ENCODE results near the gene WDR73. TPM values are rescaled to one million over a fixed set of nuclear protein-coding genes. Genes with fewer than 3 reads are reported as not detected.

Gene WDR73
- total RNA-seq, 1 experiment from 2014 or later = 29.5 TPM

DNA sequence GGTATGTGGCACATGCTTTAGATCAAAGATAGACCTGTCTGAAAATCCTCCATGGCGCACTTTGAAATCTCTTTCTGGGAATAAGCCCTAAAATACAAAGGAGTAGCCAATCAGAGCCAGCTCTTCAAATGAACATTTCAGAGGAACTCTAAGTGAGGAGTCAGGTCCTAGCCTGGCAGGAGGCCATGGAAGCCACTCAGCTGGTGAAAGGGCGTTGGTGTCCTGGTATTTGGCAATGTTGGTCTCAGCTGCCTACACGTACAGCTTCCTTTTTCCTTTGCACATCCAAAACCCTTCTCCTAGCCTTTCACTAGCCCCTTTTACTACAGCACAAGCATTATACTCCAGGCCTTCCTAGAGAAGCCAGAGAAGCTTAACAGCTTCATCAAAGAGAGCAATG is 5.5 kb downstream of the WDR73 start:
- H3K4me3 ChIP-seq = no peak overlapping the region
- no TSS peak for BruUV-seq (replicated peaks)
- no peak for TF ChIP-seq EZH2 (IDR thresholded peaks at IDR 0.05; ENCODE audit: low read depth)
- TF ChIP-seq, protein P1, sequence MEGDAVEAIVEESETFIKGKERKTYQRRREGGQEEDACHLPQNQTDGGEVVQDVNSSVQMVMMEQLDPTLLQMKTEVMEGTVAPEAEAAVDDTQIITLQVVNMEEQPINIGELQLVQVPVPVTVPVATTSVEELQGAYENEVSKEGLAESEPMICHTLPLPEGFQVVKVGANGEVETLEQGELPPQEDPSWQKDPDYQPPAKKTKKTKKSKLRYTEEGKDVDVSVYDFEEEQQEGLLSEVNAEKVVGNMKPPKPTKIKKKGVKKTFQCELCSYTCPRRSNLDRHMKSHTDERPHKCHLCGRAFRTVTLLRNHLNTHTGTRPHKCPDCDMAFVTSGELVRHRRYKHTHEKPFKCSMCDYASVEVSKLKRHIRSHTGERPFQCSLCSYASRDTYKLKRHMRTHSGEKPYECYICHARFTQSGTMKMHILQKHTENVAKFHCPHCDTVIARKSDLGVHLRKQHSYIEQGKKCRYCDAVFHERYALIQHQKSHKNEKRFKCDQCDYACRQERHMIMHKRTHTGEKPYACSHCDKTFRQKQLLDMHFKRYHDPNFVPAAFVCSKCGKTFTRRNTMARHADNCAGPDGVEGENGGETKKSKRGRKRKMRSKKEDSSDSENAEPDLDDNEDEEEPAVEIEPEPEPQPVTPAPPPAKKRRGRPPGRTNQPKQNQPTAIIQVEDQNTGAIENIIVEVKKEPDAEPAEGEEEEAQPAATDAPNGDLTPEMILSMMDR (conservative IDR thresholded peaks at IDR 0.05) = no peak
- no peaks in the 10 kb centered on the region for H3K27me3 ChIP-seq (ENCODE audit: insufficient read depth, low read depth)
- 0 out of 2 replicates have a peak, but pooled peaks cover 6% of the 10 kb centered on the region for H4K20me1 ChIP-seq (ENCODE audit: insufficient read depth)
- H2AFZ ChIP-seq = no peak overlapping the region
- peaks cover 33% of the 10 kb centered on the region for H3K36me3 ChIP-seq (ENCODE audit: low read depth)
- H3K79me2 ChIP-seq (ENCODE audit: low read depth) = peaks cover 23% of the 10 kb centered on the region
- H3K27ac ChIP-seq = no peak overlapping the region
- H3K4me2 ChIP-seq = no peak overlapping the region
- CTCF ChIA-PET = no interaction called here
- no peaks in the 10 kb centered on the region for H3K9me3 ChIP-seq (ENCODE audit: insufficient read depth, low read depth)
- POLR2A ChIA-PET (ENCODE audit: unreplicated experiment) = interaction anchor here (0.6 kb wide), 1 partner anchor 264 kb away, joined by 4 read pairs; no protein-coding TSS in a partner anchor
- no peak for DNase-seq
- H3K4me1 ChIP-seq (replicated peaks; ENCODE audit: insufficient read depth) = peaks cover 13% of the 10 kb centered on the region
- no peaks in the 10 kb centered on the region for H3K9me2 ChIP-seq (ENCODE audit: insufficient read depth)
- intact Hi-C loops (cut with micrococcal nuclease; ENCODE audit: unreplicated experiment) = no loop called here
- H3F3A ChIP-seq (ENCODE audit: insufficient read depth, low read depth) = peaks cover 10% of the 10 kb centered on the region; the same call in 1 of the 2 replicates

GRCh38 chr15:84647726-84648125 is 6.4 kb downstream of the WDR73 start:
- Histone ChIP-seq H2AFZ (no peak overlapping the region), H3K9me2 (ENCODE audit: insufficient read depth) (no peaks in the 10 kb centered on the region), H3K27me3 (ENCODE audit: insufficient read depth, low read depth) (no peaks in the 10 kb centered on the region), H4K20me1 (ENCODE audit: insufficient read depth) (0 out of 2 replicates have a peak, but pooled peaks cover 6% of the 10 kb centered on the region), H3F3A (ENCODE audit: insufficient read depth, low read depth) (peaks cover 11% of the 10 kb centered on the region; the same call in 1 of the 2 replicates), H3K36me3 (ENCODE audit: low read depth) (peaks cover 33% of the 10 kb centered on the region), H3K79me2 (ENCODE audit: low read depth) (peaks cover 15% of the 10 kb centered on the region), H3K9me3 (ENCODE audit: insufficient read depth, low read depth) (no peaks in the 10 kb centered on the region), H3K4me3 (no peak overlapping the region), H3K27ac (no peak overlapping the region), H3K4me1 (replicated peaks; ENCODE audit: insufficient read depth) (peaks cover 6% of the 10 kb centered on the region), H3K4me2 (no peak overlapping the region)
- no peak for TF ChIP-seq EZH2 (IDR thresholded peaks at IDR 0.05; ENCODE audit: low read depth)
- CTCF ChIA-PET = no interaction called here
- no TSS peak for BruUV-seq (replicated peaks)
- POLR2A ChIA-PET (ENCODE audit: unreplicated experiment) = no interaction called here
- no peak for DNase-seq
- intact Hi-C loops (cut with micrococcal nuclease; ENCODE audit: unreplicated experiment) = no loop called here

GRCh38 chr15:84645997-84646396 is 8.1 kb downstream of the WDR73 start:
- peaks cover 13% of the 10 kb centered on the region; the same call in 1 of the 2 replicates for H3F3A ChIP-seq (ENCODE audit: insufficient read depth, low read depth)
- H4K20me1 ChIP-seq (ENCODE audit: insufficient read depth) = no peaks in the 10 kb centered on the region
- CTCF ChIA-PET = no interaction called here
- no peaks in the 10 kb centered on the region for H3K9me2 ChIP-seq (ENCODE audit: insufficient read depth)
- no peak for DNase-seq
- H3K4me2 ChIP-seq = no peak overlapping the region
- H3K79me2 ChIP-seq (ENCODE audit: low read depth) = no peaks in the 10 kb centered on the region
- no peak overlapping the region for H3K4me3 ChIP-seq
- no peaks in the 10 kb centered on the region for H3K27me3 ChIP-seq (ENCODE audit: insufficient read depth, low read depth)
- intact Hi-C loops (cut with micrococcal nuclease; ENCODE audit: unreplicated experiment) = no loop called here
- H3K36me3 ChIP-seq (ENCODE audit: low read depth) = peaks cover 21% of the 10 kb centered on the region
- POLR2A ChIA-PET (ENCODE audit: unreplicated experiment) = no interaction called here
- no peak overlapping the region for H3K27ac ChIP-seq
- no TSS peak for BruUV-seq (replicated peaks)
- TF ChIP-seq, protein P1 (conservative IDR thresholded peaks at IDR 0.05) = no peak
- no peak for TF ChIP-seq EZH2 (IDR thresholded peaks at IDR 0.05; ENCODE audit: low read depth)
- no peaks in the 10 kb centered on the region for H3K4me1 ChIP-seq (replicated peaks; ENCODE audit: insufficient read depth)
- H2AFZ ChIP-seq = no peak overlapping the region
- no peaks in the 10 kb centered on the region for H3K9me3 ChIP-seq (ENCODE audit: insufficient read depth, low read depth)

DNA sequence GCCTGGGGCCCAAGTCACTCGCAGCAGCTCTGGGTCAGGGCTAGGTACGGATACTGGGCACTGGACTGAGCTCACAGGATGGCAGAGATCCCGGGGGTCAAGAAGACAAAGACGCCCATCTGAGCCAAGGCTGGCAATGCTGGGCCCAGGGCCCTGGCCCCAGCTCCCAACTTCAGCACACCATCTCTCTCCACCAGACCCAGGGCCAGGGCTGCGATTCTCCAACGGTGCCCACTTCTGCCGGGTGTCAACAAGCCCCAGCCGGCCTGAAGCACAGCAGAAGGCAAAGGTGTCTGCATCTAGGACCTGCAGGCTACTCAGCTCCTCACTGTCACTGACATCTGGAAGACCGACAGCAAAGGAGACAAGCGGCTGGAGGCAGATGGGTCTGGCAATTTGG is 8.6 kb downstream of the WDR73 start:
- intact Hi-C loops (cut with micrococcal nuclease; ENCODE audit: unreplicated experiment) = no loop called here
- Histone ChIP-seq H3K27ac (no peak overlapping the region), H3K4me1 (replicated peaks; ENCODE audit: insufficient read depth) (no peaks in the 10 kb centered on the region), H3K9me2 (ENCODE audit: insufficient read depth) (no peaks in the 10 kb centered on the region), H3F3A (ENCODE audit: insufficient read depth, low read depth) (peaks cover 13% of the 10 kb centered on the region; the same call in 1 of the 2 replicates), H2AFZ (no peak overlapping the region), H3K4me3 (no peak overlapping the region), H3K4me2 (no peak overlapping the region), H4K20me1 (ENCODE audit: insufficient read depth) (no peaks in the 10 kb centered on the region), H3K9me3 (ENCODE audit: insufficient read depth, low read depth) (no peaks in the 10 kb centered on the region), H3K27me3 (ENCODE audit: insufficient read depth, low read depth) (no peaks in the 10 kb centered on the region), H3K36me3 (ENCODE audit: low read depth) (peaks cover 19% of the 10 kb centered on the region), H3K79me2 (ENCODE audit: low read depth) (no peaks in the 10 kb centered on the region)
- ChIA-PET CTCF (no interaction called here), POLR2A (ENCODE audit: unreplicated experiment) (no interaction called here)
- no peak for DNase-seq
- BruUV-seq (replicated peaks) = no TSS peak
- TF ChIP-seq, protein P1 (conservative IDR thresholded peaks at IDR 0.05) = no peak
- no peak for TF ChIP-seq EZH2 (IDR thresholded peaks at IDR 0.05; ENCODE audit: low read depth)
